SJSA1 (cell line): ENCODE data around the gene CXCL14. TPM values are rescaled to one million over a fixed set of nuclear protein-coding genes. Genes with fewer than 3 reads are reported as not detected.

Source experiments
- DNase-seq, 2 experiments: peaks; one replicate each; pipeline ENCODE4 v3.0.0-alpha.2; 2015 to 2020; ENCODE audit warnings: low spot score in 2 of 2, low read depth in 1 of 2
- H3K27ac ChIP-seq: fragments of 250-450 bp; sonication (Bioruptor Pico); 2 replicates; pipeline ENCODE4 v1.5.1; 2020; ENCODE audit warnings: mild to moderate bottlenecking, moderate library complexity
- H3K27me3 ChIP-seq: fragments of 250-450 bp; sonication (Bioruptor Pico); replicated peaks from 2 replicates; pipeline ENCODE4 v1.5.1; 2020; ENCODE audit warnings: mild to moderate bottlenecking, moderate library complexity
- H3K36me3 ChIP-seq: fragments of 250-450 bp; sonication (Bioruptor Pico); 2 replicates; pipeline ENCODE4 v1.5.1; 2020; ENCODE audit warnings: mild to moderate bottlenecking
- H3K4me1 ChIP-seq: fragments of 250-450 bp; sonication (Bioruptor Pico); replicated peaks from 2 replicates; pipeline ENCODE4 v1.6.1; 2021; ENCODE audit warnings: mild to moderate bottlenecking
- H3K4me3 ChIP-seq: fragments of 250-450 bp; sonication (Bioruptor Pico); 2 replicates; pipeline ENCODE4 v1.5.1; 2020; ENCODE audit warnings: mild to moderate bottlenecking
- H3K9me3 ChIP-seq: fragments of 250-450 bp; sonication (Bioruptor Pico); replicated peaks from 2 replicates; pipeline ENCODE4 v1.5.1; 2020; ENCODE audit warnings: mild to moderate bottlenecking
- total RNA-seq: library from RNA; depleted of rRNA; stranded (reverse); fragments of >200 nt; shearing (Covaris generic); gene quantifications from 2 replicates; pipeline ENCODE4 v1.2.3, GENCODE V29; 2014

Gene CXCL14
- total RNA-seq, 1 experiment from 2014 or later = 0.29 TPM

- Histone ChIP-seq H3K36me3 (no peaks in the 10 kb centered on the region), H3K9me3 (no peaks in the 10 kb centered on the region), H3K4me3 (no peak overlapping the region), H3K27ac (no peak overlapping the region), H3K27me3 (no peaks in the 10 kb centered on the region; the same call in 1 of the 2 replicates), H3K4me1 (no peaks in the 10 kb centered on the region)
- no peak for DNase-seq
Observed at GRCh38 chr5:135604056-135604455, 25.3 kb upstream of the CXCL14 start.

GRCh38 chr5:135602882-135603721 lies 24.3 kb upstream of the CXCL14 start:
- no peaks in the 10 kb centered on the region for H3K36me3 ChIP-seq
- H3K27me3 ChIP-seq = peaks cover 3% of the 10 kb centered on the region; the same call in 1 of the 2 replicates
- H3K4me3 ChIP-seq = no peak overlapping the region
- H3K4me1 ChIP-seq = no peaks in the 10 kb centered on the region
- DNase-seq = peak in 1 of 2 experiments; percentile 41
- H3K9me3 ChIP-seq = no peaks in the 10 kb centered on the region
- H3K27ac ChIP-seq = no peak overlapping the region

GRCh38 chr5:135601466-135601865 lies 22.7 kb upstream of the CXCL14 start:
- DNase-seq = no peak
- Histone ChIP-seq H3K36me3 (no peaks in the 10 kb centered on the region), H3K27ac (no peak overlapping the region), H3K4me1 (no peaks in the 10 kb centered on the region), H3K9me3 (no peaks in the 10 kb centered on the region), H3K4me3 (no peak overlapping the region), H3K27me3 (peaks cover 5% of the 10 kb centered on the region; the same call in 1 of the 2 replicates)

- no peaks in the 10 kb centered on the region for H3K4me1 ChIP-seq
- H3K27ac ChIP-seq = no peak overlapping the region
- DNase-seq = no peak
- H3K9me3 ChIP-seq = no peaks in the 10 kb centered on the region
- peaks cover 5% of the 10 kb centered on the region; the same call in 1 of the 2 replicates for H3K27me3 ChIP-seq
- no peaks in the 10 kb centered on the region for H3K36me3 ChIP-seq
- no peak overlapping the region for H3K4me3 ChIP-seq
Observed at GRCh38 chr5:135600971-135601381, 22.2 kb upstream of the CXCL14 start.

GRCh38 chr5:135600152-135600570 lies 21.4 kb upstream of the CXCL14 start:
- Histone ChIP-seq H3K36me3 (no peaks in the 10 kb centered on the region), H3K9me3 (no peaks in the 10 kb centered on the region), H3K4me1 (no peaks in the 10 kb centered on the region), H3K4me3 (no peak overlapping the region), H3K27ac (no peak overlapping the region), H3K27me3 (0 out of 2 replicates have a peak, but pooled peaks cover 5% of the 10 kb centered on the region)
- no peak for DNase-seq

- 0 out of 2 replicates have a peak, but pooled peaks cover 5% of the 10 kb centered on the region for H3K27me3 ChIP-seq
- DNase-seq = no peak
- H3K36me3 ChIP-seq = no peaks in the 10 kb centered on the region
- no peaks in the 10 kb centered on the region for H3K4me1 ChIP-seq
- no peak overlapping the region for H3K4me3 ChIP-seq
- H3K9me3 ChIP-seq = no peaks in the 10 kb centered on the region
- no peak overlapping the region for H3K27ac ChIP-seq
Observed at GRCh38 chr5:135599421-135600151, 20.8 kb upstream of the CXCL14 start.

GRCh38 chr5:135598691-135599395 lies 20.1 kb upstream of the CXCL14 start:
- no peak overlapping the region for H3K4me3 ChIP-seq
- DNase-seq = no peak
- no peaks in the 10 kb centered on the region for H3K9me3 ChIP-seq
- H3K36me3 ChIP-seq = no peaks in the 10 kb centered on the region
- no peak overlapping the region for H3K27ac ChIP-seq
- no peaks in the 10 kb centered on the region for H3K4me1 ChIP-seq
- H3K27me3 ChIP-seq = 0 out of 2 replicates have a peak, but pooled peaks cover 5% of the 10 kb centered on the region

GRCh38 chr5:135596788-135597187 lies 18.0 kb upstream of the CXCL14 start:
- Histone ChIP-seq H3K4me3 (no peak overlapping the region), H3K27me3 (peaks cover 10% of the 10 kb centered on the region; the same call in 1 of the 2 replicates), H3K36me3 (no peaks in the 10 kb centered on the region), H3K9me3 (no peaks in the 10 kb centered on the region), H3K27ac (no peak overlapping the region), H3K4me1 (no peaks in the 10 kb centered on the region)
- peak in 1 of 2 experiments; percentile 16 for DNase-seq

GRCh38 chr5:135596157-135596763 lies 17.5 kb upstream of the CXCL14 start:
- Histone ChIP-seq H3K27ac (no peak overlapping the region), H3K36me3 (no peaks in the 10 kb centered on the region), H3K27me3 (peaks cover 10% of the 10 kb centered on the region; the same call in 1 of the 2 replicates), H3K9me3 (no peaks in the 10 kb centered on the region), H3K4me3 (no peak overlapping the region), H3K4me1 (no peaks in the 10 kb centered on the region)
- peak in 1 of 2 experiments; percentile 16 for DNase-seq

GRCh38 chr5:135594416-135594960 lies 15.7 kb upstream of the CXCL14 start:
- Histone ChIP-seq H3K4me3 (no peak overlapping the region), H3K27ac (no peak overlapping the region), H3K4me1 (no peaks in the 10 kb centered on the region), H3K27me3 (peaks cover 10% of the 10 kb centered on the region; the same call in 1 of the 2 replicates), H3K36me3 (no peaks in the 10 kb centered on the region), H3K9me3 (no peaks in the 10 kb centered on the region)
- peak in 1 of 2 experiments; percentile 21 for DNase-seq

- Histone ChIP-seq H3K36me3 (no peaks in the 10 kb centered on the region), H3K27me3 (peaks cover 14% of the 10 kb centered on the region), H3K4me3 (no peak overlapping the region), H3K9me3 (no peaks in the 10 kb centered on the region), H3K4me1 (no peaks in the 10 kb centered on the region), H3K27ac (no peak overlapping the region)
- peak in 1 of 2 experiments; percentile 16 for DNase-seq
Observed at GRCh38 chr5:135593886-135594285, 15.1 kb upstream of the CXCL14 start.

- H3K27me3 ChIP-seq = peaks cover 11% of the 10 kb centered on the region
- H3K4me3 ChIP-seq = no peak overlapping the region
- DNase-seq = peak in 1 of 2 experiments; percentile 33
- no peaks in the 10 kb centered on the region for H3K9me3 ChIP-seq
- no peak overlapping the region for H3K27ac ChIP-seq
- H3K36me3 ChIP-seq = no peaks in the 10 kb centered on the region
- no peaks in the 10 kb centered on the region for H3K4me1 ChIP-seq
Observed at GRCh38 chr5:135593141-135593540, 14.3 kb upstream of the CXCL14 start.
